ENCODE data around the gene USP22. TPM values are rescaled to one million over a fixed set of nuclear protein-coding genes. Genes with fewer than 3 reads are reported as not detected.

USP22 gene
- total RNA-seq (100 to 1,000 TPM; 194 to 217 TPM), total RNA-seq (93.5 to 335 (median 225) reads per million in 172 experiments)
- polyA plus RNA-seq (2013, experiment 1 of 2): 45.7 TPM
- 54.2 TPM for polyA plus RNA-seq (2013, experiment 2 of 2)

DNA sequence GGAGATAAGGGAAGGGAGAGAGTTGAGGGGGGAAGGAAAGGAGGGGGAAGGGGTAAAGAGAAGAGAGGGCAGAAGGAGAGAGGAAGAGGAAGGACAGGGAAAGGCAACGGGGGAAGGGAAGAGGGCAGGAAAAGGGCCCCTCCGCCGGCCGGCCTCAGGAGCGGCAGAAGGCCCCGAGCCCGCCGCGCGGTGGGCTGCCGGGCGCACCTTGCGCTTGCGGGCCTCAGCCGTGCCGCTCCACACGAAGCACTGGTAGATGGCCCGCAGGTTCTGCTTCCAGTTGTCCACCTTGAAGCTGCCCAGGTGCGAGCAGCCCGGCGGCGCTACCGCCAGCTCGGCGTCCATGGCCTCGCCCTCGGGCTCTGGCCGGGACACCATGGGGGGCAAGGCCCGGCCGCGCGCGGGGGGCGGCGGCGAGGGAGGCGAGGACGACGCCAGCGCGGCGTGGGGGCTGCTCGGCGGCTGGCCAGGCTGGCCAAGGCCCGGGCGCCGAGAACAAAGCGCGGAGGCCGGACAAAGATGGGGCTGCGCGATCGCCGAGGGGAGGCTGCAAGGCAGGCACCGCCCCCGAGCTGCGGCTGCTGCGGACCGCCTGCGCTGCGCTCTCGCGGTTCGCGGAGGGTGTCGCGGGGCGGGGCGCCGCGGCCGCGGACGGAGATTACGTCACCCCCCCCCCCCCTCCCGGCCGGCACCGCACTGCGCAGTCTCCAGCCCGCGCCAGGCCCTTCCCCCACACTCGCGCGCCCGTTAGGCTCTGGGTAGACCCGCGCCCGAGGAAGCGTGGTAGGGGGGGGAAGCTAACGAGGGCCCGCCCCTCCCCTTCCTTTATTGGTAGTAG is at the start of gene USP22:
Gene USP22, minus strand, starts transcription at position 554 of the 838 bp plus-strand sequence. Its CDS starts 176 bp downstream, at position 378.
- ChIA-PET POLR2A (interaction anchor here (1.0 to 3.8 kb wide), 28 partner anchors 10 to 1394 kb away, joined by 3 to 81 read pairs (median 7); partner anchors contain the start of genes AKAP10, ALDH3A2, DHRS7B and NATD1), CTCF (interaction anchor here (0.6 to 2.0 kb wide), 24 partner anchors 9 to 470 kb away, joined by 3 to 21 read pairs (median 4); partner anchors contain the start of gene DHRS7B)
- H3K9me3 ChIP-seq (ENCODE audit: control insufficient read depth in 1 of 2, insufficient read depth in 1 of 2, low read length in 2 of 2): no peaks in the 10 kb centered on the region
- peak; percentile 54 for ATAC-seq (ENCODE audit: poor library complexity)
- peak within 1 kb of the TSS; percentile 97 for H3K4me3 Mint-ChIP-seq
- H3K27me3 ChIP-seq (ENCODE audit: control insufficient read depth in 1 of 2, insufficient read depth in 2 of 2, low read length in 2 of 2): no peaks in the 10 kb centered on the region
- peak in 4 of 14 experiments; percentile 20 to 98 (median 92) for DNase-seq
- TF ChIP-seq, protein P1, sequence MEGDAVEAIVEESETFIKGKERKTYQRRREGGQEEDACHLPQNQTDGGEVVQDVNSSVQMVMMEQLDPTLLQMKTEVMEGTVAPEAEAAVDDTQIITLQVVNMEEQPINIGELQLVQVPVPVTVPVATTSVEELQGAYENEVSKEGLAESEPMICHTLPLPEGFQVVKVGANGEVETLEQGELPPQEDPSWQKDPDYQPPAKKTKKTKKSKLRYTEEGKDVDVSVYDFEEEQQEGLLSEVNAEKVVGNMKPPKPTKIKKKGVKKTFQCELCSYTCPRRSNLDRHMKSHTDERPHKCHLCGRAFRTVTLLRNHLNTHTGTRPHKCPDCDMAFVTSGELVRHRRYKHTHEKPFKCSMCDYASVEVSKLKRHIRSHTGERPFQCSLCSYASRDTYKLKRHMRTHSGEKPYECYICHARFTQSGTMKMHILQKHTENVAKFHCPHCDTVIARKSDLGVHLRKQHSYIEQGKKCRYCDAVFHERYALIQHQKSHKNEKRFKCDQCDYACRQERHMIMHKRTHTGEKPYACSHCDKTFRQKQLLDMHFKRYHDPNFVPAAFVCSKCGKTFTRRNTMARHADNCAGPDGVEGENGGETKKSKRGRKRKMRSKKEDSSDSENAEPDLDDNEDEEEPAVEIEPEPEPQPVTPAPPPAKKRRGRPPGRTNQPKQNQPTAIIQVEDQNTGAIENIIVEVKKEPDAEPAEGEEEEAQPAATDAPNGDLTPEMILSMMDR (IDR thresholded peaks at IDR 0.05): no peak
- peak within 1 kb of the TSS; percentile 93 to 94 for H3K27ac ChIP-seq (ENCODE audit: low read depth in 1 of 2, low read length in 2 of 2)
- peaks cover 39% of the 10 kb centered on the region for H3K4me1 ChIP-seq (ENCODE audit: insufficient read depth, low read length)
- no peaks in the 10 kb centered on the region for H3K27me3 Mint-ChIP-seq
- no peaks in the 10 kb centered on the region for H3K9me3 Mint-ChIP-seq
- H3K27ac Mint-ChIP-seq: peak within 1 kb of the TSS; percentile 94
- H3K36me3 Mint-ChIP-seq (ENCODE audit: low read depth): peaks cover 13% of the 10 kb centered on the region
- peak within 1 kb of the TSS; percentile 79 for H3K4me3 ChIP-seq (ENCODE audit: low read length)
- peaks cover 50% of the 10 kb centered on the region for H3K4me1 Mint-ChIP-seq (ENCODE audit: low read depth)
- H3K36me3 ChIP-seq (ENCODE audit: insufficient read depth, low read length): peaks cover 10% of the 10 kb centered on the region
- intact Hi-C loops (cut with DNase I, micrococcal nuclease): loop anchor here (1.0 to 10.0 kb wide), 9 partner anchors 22 to 282 kb away; partner anchors contain the start of genes DHRS7B (in 1 of the 2), MAP2K3 (in 1 of the 2) and TMEM11 (in 1 of the 2)

DNA sequence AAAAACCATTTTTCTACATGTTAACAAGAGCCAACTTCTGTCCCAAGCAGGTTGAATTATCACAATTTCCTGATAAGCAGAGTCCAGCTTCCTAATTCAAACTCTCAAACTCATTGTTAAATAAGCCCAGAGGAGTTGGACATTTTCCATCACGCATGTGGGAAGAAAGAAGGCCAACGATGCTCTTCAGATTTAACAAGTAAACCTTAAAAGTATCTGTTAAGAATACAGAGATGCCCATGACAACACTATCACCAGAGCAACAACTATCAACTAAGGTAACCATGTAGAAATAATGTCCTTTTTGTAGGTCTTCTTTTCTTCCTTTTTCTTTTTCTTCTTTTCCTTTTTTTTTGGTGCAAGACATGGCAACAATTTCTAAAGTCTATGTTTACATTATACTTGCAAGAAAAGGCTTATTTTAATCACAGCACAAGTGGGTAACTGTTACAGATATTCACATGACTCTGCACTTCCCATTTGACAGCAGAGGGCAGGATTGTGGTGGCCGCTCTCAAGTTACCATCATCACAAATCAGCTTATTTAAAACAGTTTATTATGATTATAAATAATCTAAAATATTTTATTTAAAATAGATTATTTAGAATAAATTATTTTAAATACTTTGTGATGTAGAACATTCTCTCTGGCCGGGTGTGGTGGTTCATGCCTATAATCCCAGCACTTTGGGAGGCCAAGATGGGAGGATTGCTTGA is 48.2 kb upstream of the USP22 start:
- no peak overlapping the region for H3K4me3 Mint-ChIP-seq
- ChIA-PET POLR2A (no interaction called here), CTCF (interaction anchor here (0.6 kb wide), 1 partner anchor 46 kb away, joined by 4 read pairs; no protein-coding TSS in a partner anchor)
- H3K36me3 Mint-ChIP-seq (ENCODE audit: low read depth): no peaks in the 10 kb centered on the region
- Histone ChIP-seq H3K36me3 (ENCODE audit: insufficient read depth, low read length) (no peaks in the 10 kb centered on the region), H3K27ac (ENCODE audit: low read depth in 1 of 2, low read length in 2 of 2) (no peak overlapping the region), H3K9me3 (ENCODE audit: control insufficient read depth in 1 of 2, insufficient read depth in 1 of 2, low read length in 2 of 2) (no peaks in the 10 kb centered on the region), H3K4me1 (ENCODE audit: insufficient read depth, low read length) (no peaks in the 10 kb centered on the region), H3K4me3 (ENCODE audit: low read length) (no peak overlapping the region), H3K27me3 (ENCODE audit: control insufficient read depth in 1 of 2, insufficient read depth in 2 of 2, low read length in 2 of 2) (peaks cover 0 to 2% of the 10 kb centered on the region in 2 experiments)
- no peaks in the 10 kb centered on the region for H3K9me3 Mint-ChIP-seq
- H3K27me3 Mint-ChIP-seq: no peaks in the 10 kb centered on the region
- DNase-seq (no peak), ATAC-seq (ENCODE audit: poor library complexity) (no peak)
- no peaks in the 10 kb centered on the region for H3K4me1 Mint-ChIP-seq (ENCODE audit: low read depth)
- H3K27ac Mint-ChIP-seq: no peak overlapping the region
- intact Hi-C loops (cut with DNase I, micrococcal nuclease): no loop called here
- TF ChIP-seq, protein P1 (IDR thresholded peaks at IDR 0.05): no peak

All from CD4-positive, alpha-beta T cell (primary cell).